Right ventricle myocardium superior (tissue), 1 donor: ENCODE measurements around the gene KLHL33. TPM values are rescaled to one million over a fixed set of nuclear protein-coding genes. Genes with fewer than 3 reads are reported as not detected.

Experiments used
- ATAC-seq: fragments of 200-7000 bp; cut with Tn5 transposase; one replicate; pipeline ENCODE4 v1.9.1; 2020; ENCODE audit warnings: mild to moderate bottlenecking; ENCODE audit not compliant: poor library complexity
- DNase-seq: peaks from one replicate; pipeline ENCODE4 v3.0.0-alpha.2; 2020
- intact Hi-C: fragments of 100-400 bp; cut with DNase I; formaldehyde crosslinking; loops from one replicate; pipeline ENCODE4 v1.11.2; 2022
- total RNA-seq: library from RNA; stranded (reverse); fragmentation: NEBNext Ultra II Directional; extraction: Animal tissue kit (Norgen Biotek cat#: 25700); gene quantifications from one replicate; pipeline ENCODE4 v1.2.1, GENCODE V29; 2021
- donor health status: DM: no; HTN: yes; CAD: no; lungs with severe emphysema.

Gene KLHL33
- total RNA-seq, 1 donor from 2014 or later: 0.70 TPM

GRCh38 chr14:20384886-20385285, 51.1 kb downstream of the KLHL33 start:
- intact Hi-C loops: no loop called here
- DNase-seq (no peak), ATAC-seq (no peak)

DNA sequence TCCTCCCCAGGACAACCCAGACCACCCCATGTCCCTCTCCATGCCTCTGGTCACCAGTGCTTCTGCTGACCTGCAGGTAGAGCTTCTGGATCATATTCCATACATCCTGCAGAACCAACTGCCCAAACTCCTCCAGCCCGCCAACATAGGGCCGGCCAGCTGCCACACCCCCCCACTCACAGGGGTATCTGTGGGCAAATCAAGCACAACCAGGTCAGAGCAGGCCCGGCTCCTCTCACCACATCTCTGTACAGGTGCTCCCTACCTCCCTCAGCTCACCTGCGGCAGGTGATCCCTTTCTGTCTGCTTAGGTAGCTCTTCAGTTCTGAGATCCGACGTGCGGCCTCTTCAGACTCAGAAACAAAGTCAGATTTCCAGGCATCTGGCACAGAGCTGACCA, 51.6 kb downstream of the KLHL33 start:
- ATAC-seq: no peak
- DNase-seq: no peak
- intact Hi-C loops: no loop called here

- intact Hi-C loops: no loop called here
- ATAC-seq: no peak
- no peak for DNase-seq
Measured at GRCh38 chr14:20383636-20384035, 52.3 kb downstream of the KLHL33 start.

- intact Hi-C loops: no loop called here
- ATAC-seq: no peak
- DNase-seq: no peak
Measured at GRCh38 chr14:20383032-20383431, 52.9 kb downstream of the KLHL33 start.

DNA sequence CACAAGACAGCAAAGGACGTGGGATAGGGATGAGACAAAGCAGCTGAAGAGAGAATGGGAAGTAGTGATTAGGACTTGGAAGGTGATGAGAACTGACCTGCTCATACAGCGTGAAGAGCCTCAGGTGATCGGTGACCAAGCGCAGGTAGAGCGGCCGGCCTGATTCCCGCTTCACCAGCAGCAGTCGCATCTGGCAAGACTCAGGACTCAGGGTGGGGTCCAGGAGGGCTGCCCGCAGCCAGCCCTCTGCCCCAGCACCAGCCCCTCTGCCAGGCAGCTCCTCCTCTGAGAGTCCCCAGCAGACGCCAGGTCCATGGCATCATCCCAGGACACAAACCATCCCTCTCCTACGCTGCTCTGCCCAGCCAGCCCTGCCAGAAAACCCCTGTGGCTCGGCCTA, 53.4 kb downstream of the KLHL33 start:
- intact Hi-C loops: no loop called here
- ATAC-seq: no peak
- DNase-seq: no peak

- intact Hi-C loops: no loop called here
- ATAC-seq (no peak), DNase-seq (no peak)
Measured at GRCh38 chr14:20381341-20381740, 54.6 kb downstream of the KLHL33 start.

- DNase-seq (no peak), ATAC-seq (no peak)
- intact Hi-C loops: no loop called here
Measured at GRCh38 chr14:20380681-20381080, 55.3 kb downstream of the KLHL33 start.

- intact Hi-C loops: no loop called here
- DNase-seq (no peak), ATAC-seq (no peak)
Measured at GRCh38 chr14:20379743-20380142, 56.2 kb downstream of the KLHL33 start.

DNA sequence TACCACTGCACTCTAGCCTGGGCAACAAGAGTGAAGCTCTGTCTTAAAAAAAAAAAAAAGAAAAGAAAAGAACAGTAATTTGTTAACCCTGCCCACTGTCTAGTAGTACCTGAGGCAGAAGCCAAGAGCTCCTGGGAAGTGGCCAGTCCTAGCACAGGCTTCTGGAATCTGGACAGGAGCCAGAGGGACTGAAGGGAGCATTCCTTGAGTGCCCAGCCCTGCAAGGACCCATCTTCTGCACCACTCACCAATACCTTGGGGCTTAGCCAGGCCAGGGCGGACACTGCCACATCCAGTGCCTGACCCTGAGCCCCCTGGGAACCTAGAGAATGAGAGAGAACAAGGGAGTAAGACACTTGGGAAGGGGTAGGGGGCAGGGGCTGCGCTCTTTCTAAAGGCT, 58.8 kb downstream of the KLHL33 start:
- DNase-seq: no peak
- no peak for ATAC-seq
- intact Hi-C loops: no loop called here

GRCh38 chr14:20376071-20376588, 59.8 kb downstream of the KLHL33 start:
- ATAC-seq (no peak), DNase-seq (no peak)
- intact Hi-C loops: no loop called here

Other genes starting within 250 kb of the KLHL33 start
- not detected for gene OR11G2, start 245.3 kb downstream of the KLHL33 start, total RNA-seq
- gene OR11H6, start 212.5 kb downstream of the KLHL33 start, total RNA-seq: not detected
- not detected for gene OR11H7, start 207.2 kb downstream of the KLHL33 start, total RNA-seq
- gene OR11H4, start 196.9 kb downstream of the KLHL33 start, total RNA-seq: not detected
- gene TTC5, start 130.2 kb downstream of the KLHL33 start, total RNA-seq: 10.6 TPM
- 41.1 TPM for gene CCNB1IP1, start 102.9 kb downstream of the KLHL33 start, total RNA-seq
- 15.6 TPM for gene PARP2, start 92.5 kb downstream of the KLHL33 start, total RNA-seq
- gene TEP1, start 22.7 kb downstream of the KLHL33 start, total RNA-seq: 9.3 TPM
- 15.6 TPM for gene OSGEP, start 18.6 kb upstream of the KLHL33 start, total RNA-seq
- gene APEX1, start 19.1 kb upstream of the KLHL33 start, total RNA-seq: 69.2 TPM
- 18.4 TPM for gene PIP4P1, start 25.3 kb upstream of the KLHL33 start, total RNA-seq
- 6.2 TPM for gene PNP, start 33.2 kb upstream of the KLHL33 start, total RNA-seq
- 0.32 TPM for gene RNASE10, start 69.4 kb upstream of the KLHL33 start, total RNA-seq
- not detected for gene RNASE9, start 124.9 kb upstream of the KLHL33 start, total RNA-seq
- not detected for gene RNASE11, start 151.8 kb upstream of the KLHL33 start, total RNA-seq
- gene RNASE12, start 155.2 kb upstream of the KLHL33 start, total RNA-seq: not detected
- gene OR6S1, start 205.5 kb upstream of the KLHL33 start, total RNA-seq: not detected
- 9.4 TPM for gene RNASE4, start 248.4 kb upstream of the KLHL33 start, total RNA-seq